SK-N-SH (cell line): ENCODE results near the gene TOX2.

Experiments used
- CTCF ChIP-seq: fragments of 200-600 bp; sonication (generic); IDR thresholded peaks from 2 replicates; pipeline ENCODE4 v1.6.1; 2017; ENCODE audit warnings: antibody characterized with exemption, mild to moderate bottlenecking, moderate library complexity
- EP300 ChIP-seq, 2 experiments: IDR thresholded peaks; 2 replicates each; pipeline versions ENCODE4 v1.4.0 to v1.6.1; 2012; ENCODE audit warnings: borderline replicate concordance in 1 of 2, low read depth in 1 of 2, low read length in 1 of 2
- EZH2phosphoT487 ChIP-seq: fragments of 200-600 bp; sonication (generic); IDR thresholded peaks from 2 replicates; pipeline ENCODE4 v1.6.1; 2017; ENCODE audit warnings: low read depth, mixed run types, mild to moderate bottlenecking, antibody characterized with exemption, moderate library complexity, borderline replicate concordance
- IRF3 ChIP-seq: fragments of 150-350 bp; IDR thresholded peaks from 2 replicates; pipeline ENCODE4 v1.6.1; 2016; ENCODE audit warnings: mild to moderate bottlenecking, low read depth, low read length
- MAX ChIP-seq: IDR thresholded peaks from 2 replicates; pipeline ENCODE4 v1.4.0; 2012; ENCODE audit warnings: low read depth
- MXI1 ChIP-seq: IDR thresholded peaks from 2 replicates; pipeline ENCODE4 v1.6.1; 2012; ENCODE audit warnings: mild to moderate bottlenecking, low read depth, low read length, improper control_type of control experiment
- RCOR1 ChIP-seq: fragments of 150-350 bp; IDR thresholded peaks from 2 replicates; pipeline ENCODE4 v1.6.1; 2017; ENCODE audit warnings: antibody characterized with exemption, low read length
- REST ChIP-seq: IDR thresholded peaks from 2 replicates; pipeline ENCODE4 v1.6.1; 2012; ENCODE audit warnings: mild to moderate bottlenecking, low read depth, low read length, moderate library complexity
- RFX5 ChIP-seq: IDR thresholded peaks from 2 replicates; pipeline ENCODE4 v1.6.1; 2012; ENCODE audit warnings: mild to moderate bottlenecking, improper control_type of control experiment, low read length
- RXRA ChIP-seq: IDR thresholded peaks from 2 replicates; pipeline ENCODE4 v1.4.0; 2012; ENCODE audit warnings: low read depth, mild to moderate bottlenecking, borderline replicate concordance
- TCF12 ChIP-seq: IDR thresholded peaks from 2 replicates; pipeline ENCODE4 v1.4.0; 2012

GRCh38 chr20:44070139-44070900 is 155.7 kb downstream of the TOX2 start:
- no peak for TF ChIP-seq MAX
- TF ChIP-seq EZH2phosphoT487: no peak
- TF ChIP-seq REST: no peak
- no peak for TF ChIP-seq RXRA
- no peak for TF ChIP-seq CTCF
- no peak for TF ChIP-seq EP300 (IDR thresholded peaks at IDR 0.05; ENCODE audit: borderline replicate concordance in 1 of 2, low read depth in 1 of 2, low read length in 1 of 2)
- TF ChIP-seq RCOR1: no peak
- no peak for TF ChIP-seq IRF3
- no peak for TF ChIP-seq MXI1
- no peak for TF ChIP-seq TCF12
- no peak for TF ChIP-seq RFX5
